ENCODE data around the gene SCAF1. TPM values are rescaled to one million over a fixed set of nuclear protein-coding genes. Genes with fewer than 3 reads are reported as not detected.

SCAF1 gene
- total RNA-seq, 1 experiment from 2014 or later: 46.8 TPM

GRCh38 chr19:49672131-49672919, 30.3 kb downstream of the SCAF1 start:
- BruUV-seq (replicated peaks): no TSS peak
- TF ChIP-seq EZH2 (IDR thresholded peaks at IDR 0.05; ENCODE audit: low read length, unreplicated experiment) (no peak), CTCF (conservative IDR thresholded peaks at IDR 0.05; ENCODE audit: low read depth, low read length) (peak; percentile 98)
- ATAC-seq: peak; percentile 25
- no peaks in the 10 kb centered on the region for H3K9me3 ChIP-seq (ENCODE audit: low read length)
- H3K27ac ChIP-seq (ENCODE audit: low read length): no peak overlapping the region
- ChIA-PET CTCF (interaction anchor here (0.5 kb wide), 1 partner anchor 239 kb away, joined by 6 read pairs; no protein-coding TSS in a partner anchor), POLR2A (ENCODE audit: unreplicated experiment) (no interaction called here)
- peaks cover 9% of the 10 kb centered on the region for H3K79me2 ChIP-seq (ENCODE audit: low read length)
- peaks cover 11% of the 10 kb centered on the region for H3K36me3 ChIP-seq (ENCODE audit: low read depth, low read length)
- H2AFZ ChIP-seq (ENCODE audit: low read length): peak overlapping the region; percentile 10
- no peak overlapping the region for H3K4me3 ChIP-seq (ENCODE audit: low read length)
- DNase-seq: peak; percentile 82
- peak overlapping the region; percentile 21 for H3K4me2 ChIP-seq (ENCODE audit: low read length)
- intact Hi-C loops (cut with micrococcal nuclease): no loop called here
- no peak overlapping the region for H3K9ac ChIP-seq (ENCODE audit: low read length)
- H3K4me1 ChIP-seq (ENCODE audit: insufficient read depth, low read length): peaks cover 14% of the 10 kb centered on the region
- H4K20me1 ChIP-seq (ENCODE audit: low read length): peaks cover 1% of the 10 kb centered on the region; the same call in 1 of the 2 replicates
- no peaks in the 10 kb centered on the region for H3K27me3 ChIP-seq (ENCODE audit: low read length)
- H3K9me2 ChIP-seq (replicated peaks; ENCODE audit: low read length): no peaks in the 10 kb centered on the region
- H3F3A ChIP-seq (ENCODE audit: low read length, unreplicated experiment): no peaks in the 10 kb centered on the region

GRCh38 chr19:49676136-49676783, 34.3 kb downstream of the SCAF1 start:
- Histone ChIP-seq H3K4me3 (ENCODE audit: low read length) (peak overlapping the region; percentile 55), H3K36me3 (ENCODE audit: low read depth, low read length) (peaks cover 14% of the 10 kb centered on the region), H3K9me2 (replicated peaks; ENCODE audit: low read length) (no peaks in the 10 kb centered on the region), H3K27ac (ENCODE audit: low read length) (peak overlapping the region; percentile 53), H3K27me3 (ENCODE audit: low read length) (no peaks in the 10 kb centered on the region), H3K4me1 (ENCODE audit: insufficient read depth, low read length) (peaks cover 26% of the 10 kb centered on the region), H4K20me1 (ENCODE audit: low read length) (peaks cover 29% of the 10 kb centered on the region), H3F3A (ENCODE audit: low read length, unreplicated experiment) (no peaks in the 10 kb centered on the region), H3K4me2 (ENCODE audit: low read length) (peak overlapping the region; percentile 72), H2AFZ (ENCODE audit: low read length) (peak overlapping the region; percentile 80), H3K79me2 (ENCODE audit: low read length) (peaks cover 42% of the 10 kb centered on the region), H3K9ac (ENCODE audit: low read length) (peak overlapping the region; percentile 74), H3K9me3 (ENCODE audit: low read length) (no peaks in the 10 kb centered on the region)
- intact Hi-C loops (cut with micrococcal nuclease): loop anchor here (1.0 to 5.0 kb wide), 6 partner anchors 11 to 201 kb away; partner anchors contain the start of genes AKT1S1, BCL2L12, IRF3 and PRR12
- BruUV-seq (replicated peaks): TSS peak; percentile 97
- ChIA-PET CTCF (interaction anchor here (0.6 to 0.9 kb wide), 3 partner anchors 36 to 347 kb away, joined by 3 to 4 read pairs (median 4); partner anchors contain the start of gene RRAS), POLR2A (ENCODE audit: unreplicated experiment) (interaction anchor here (0.5 to 2.6 kb wide), 5 partner anchors 16 to 96 kb away, joined by 4 to 21 read pairs (median 7); partner anchors contain the start of genes NOSIP, RRAS and SCAF1)
- DNase-seq (peak; percentile 86), ATAC-seq (peak; percentile 10)
- TF ChIP-seq EZH2 (IDR thresholded peaks at IDR 0.05; ENCODE audit: low read length, unreplicated experiment): no peak
- no peak for TF ChIP-seq CTCF (conservative IDR thresholded peaks at IDR 0.05; ENCODE audit: low read depth, low read length)
- no peak for TF ChIP-seq EZH2phosphoT487 (IDR thresholded peaks at IDR 0.05; ENCODE audit: borderline replicate concordance, low read length)

All from PC-3 (cell line).